Measurements from ENCODE around the gene CTSZ. TPM values are rescaled to one million over a fixed set of nuclear protein-coding genes. Genes with fewer than 3 reads are reported as not detected.

Gene CTSZ
- total RNA-seq, 1 experiment from 2014 or later = 37.6 TPM

DNA sequence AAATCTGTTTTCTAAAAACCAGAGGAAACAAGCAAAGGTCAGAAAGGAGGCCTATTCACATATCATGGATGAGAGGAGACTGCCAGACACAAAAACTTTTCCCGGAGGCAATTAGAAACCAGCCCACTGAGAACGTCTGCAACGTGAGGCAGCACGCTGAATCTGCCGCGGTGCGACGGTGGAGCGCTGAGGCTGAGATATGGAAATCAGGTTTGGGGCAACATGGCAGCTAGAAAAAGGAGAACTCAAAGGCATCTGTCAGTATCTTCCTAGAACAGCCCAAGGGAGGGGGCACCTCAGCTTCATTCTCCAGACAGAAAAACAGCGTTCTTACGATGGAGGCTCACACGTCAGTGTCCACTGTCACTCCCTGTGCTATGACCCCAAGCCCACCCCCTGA is 30.3 kb upstream of the CTSZ start:
- peaks cover 26 to 58% (median 58%) of the 10 kb centered on the region in 3 experiments for H3K36me3 Mint-ChIP-seq (ENCODE audit: insufficient read depth in 1 of 3, low read depth in 3 of 3)
- Histone ChIP-seq H2AFZ (ENCODE audit: low read length) (no peak overlapping the region), H3K23me2 (ENCODE audit: insufficient read length, low read depth, low read length, poor library complexity, severe bottlenecking) (peaks cover 12% of the 10 kb centered on the region), H2BK20ac (ENCODE audit: low read depth, low read length, poor library complexity, severe bottlenecking) (no peak overlapping the region), H3T11ph (ENCODE audit: low read length) (no peak overlapping the region), H3K79me1 (ENCODE audit: insufficient read depth, low read depth, low read length, poor library complexity, severe bottlenecking) (no peaks in the 10 kb centered on the region), H3K4ac (ENCODE audit: low read depth, low read length) (no peak overlapping the region), H2BK120ac (ENCODE audit: low read depth, low read length, poor library complexity, severe bottlenecking) (no peak overlapping the region), H3K14ac (ENCODE audit: insufficient read depth, low read length) (no peak overlapping the region), H3K4me1 (ENCODE audit: insufficient read depth, low read length) (no peaks in the 10 kb centered on the region), H4K8ac (replicated peaks; ENCODE audit: insufficient read length, low read depth, low read length) (no peak overlapping the region), H3K9ac (ENCODE audit: extremely low read depth, insufficient read length, low read length) (no peak overlapping the region), H3K4me2 (ENCODE audit: insufficient read depth, insufficient read length, low read length) (no peak overlapping the region), H3K27me3 (ENCODE audit: insufficient read depth, low read length) (no peaks in the 10 kb centered on the region), H3K9me3 (ENCODE audit: control insufficient read depth, low read depth, low read length) (no peaks in the 10 kb centered on the region), H3K23ac (ENCODE audit: insufficient read length, low read depth, low read length) (no peak overlapping the region), H4K20me1 (ENCODE audit: control insufficient read depth, insufficient read depth, insufficient read length) (no peaks in the 10 kb centered on the region), H2BK15ac (ENCODE audit: low read depth, low read length) (no peak overlapping the region), H4K91ac (ENCODE audit: insufficient read length, low read depth, low read length) (no peak overlapping the region), H2AK5ac (ENCODE audit: insufficient read length, low read length) (no peak overlapping the region), H3K79me2 (ENCODE audit: insufficient read depth, low read length) (peaks cover 10% of the 10 kb centered on the region), H2BK12ac (ENCODE audit: insufficient read length, low read depth, low read length) (no peak overlapping the region), H3K18ac (ENCODE audit: insufficient read length, low read depth, low read length) (no peak overlapping the region), H4K5ac (ENCODE audit: insufficient read length, low read depth, low read length) (no peak overlapping the region), H3K27ac (ENCODE audit: insufficient read length, low read depth, low read length) (no peak overlapping the region), H2BK5ac (ENCODE audit: insufficient read length, low read length) (no peak overlapping the region), H3K56ac (ENCODE audit: insufficient read length, low read depth, low read length) (no peak overlapping the region)
- no CpG with 5 or more reads among the region's 12 CpGs for WGBS (ENCODE audit: extremely low coverage, insufficient read length, low lambda C conversion rate)
- H3K27me3 Mint-ChIP-seq (ENCODE audit: low read depth) = no peaks in the 10 kb centered on the region
- no peak overlapping the region for H3K4me3 Mint-ChIP-seq
- DNase-seq = no peak
- peaks cover 9 to 15% of the 10 kb centered on the region in 2 experiments for H3K4me1 Mint-ChIP-seq
- no peak overlapping the region for H3K27ac Mint-ChIP-seq
- TF ChIP-seq, protein P1, sequence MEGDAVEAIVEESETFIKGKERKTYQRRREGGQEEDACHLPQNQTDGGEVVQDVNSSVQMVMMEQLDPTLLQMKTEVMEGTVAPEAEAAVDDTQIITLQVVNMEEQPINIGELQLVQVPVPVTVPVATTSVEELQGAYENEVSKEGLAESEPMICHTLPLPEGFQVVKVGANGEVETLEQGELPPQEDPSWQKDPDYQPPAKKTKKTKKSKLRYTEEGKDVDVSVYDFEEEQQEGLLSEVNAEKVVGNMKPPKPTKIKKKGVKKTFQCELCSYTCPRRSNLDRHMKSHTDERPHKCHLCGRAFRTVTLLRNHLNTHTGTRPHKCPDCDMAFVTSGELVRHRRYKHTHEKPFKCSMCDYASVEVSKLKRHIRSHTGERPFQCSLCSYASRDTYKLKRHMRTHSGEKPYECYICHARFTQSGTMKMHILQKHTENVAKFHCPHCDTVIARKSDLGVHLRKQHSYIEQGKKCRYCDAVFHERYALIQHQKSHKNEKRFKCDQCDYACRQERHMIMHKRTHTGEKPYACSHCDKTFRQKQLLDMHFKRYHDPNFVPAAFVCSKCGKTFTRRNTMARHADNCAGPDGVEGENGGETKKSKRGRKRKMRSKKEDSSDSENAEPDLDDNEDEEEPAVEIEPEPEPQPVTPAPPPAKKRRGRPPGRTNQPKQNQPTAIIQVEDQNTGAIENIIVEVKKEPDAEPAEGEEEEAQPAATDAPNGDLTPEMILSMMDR (conservative IDR thresholded peaks at IDR 0.05) = no peak
- no peaks in the 10 kb centered on the region for H3K9me3 Mint-ChIP-seq

Measured in H9 (cell line).